ENCODE results near the gene MAVS.

The MAVS gene

GRCh38 chr20:3925113-3925695 lies 78.6 kb downstream of the MAVS start:
- no peaks in the 10 kb centered on the region for H3K9me3 ChIP-seq (replicated peaks; ENCODE audit: insufficient read depth, low read length)
- H2AFZ ChIP-seq (ENCODE audit: low read length), result no peak overlapping the region
- no peaks in the 10 kb centered on the region for H3K9me2 ChIP-seq (replicated peaks; ENCODE audit: insufficient read depth, low read length)
- no peaks in the 10 kb centered on the region for H4K20me1 ChIP-seq (ENCODE audit: insufficient read depth, low read length)
- peaks cover 9% of the 10 kb centered on the region; the same call in 1 of the 2 replicates for H3K79me2 ChIP-seq (ENCODE audit: low read length)
- no peak for DNase-seq
- TF ChIP-seq EZH2phosphoT487 (IDR thresholded peaks at IDR 0.05; ENCODE audit: low read length) (no peak), CTCF (IDR thresholded peaks at IDR 0.05; ENCODE audit: low read length) (no peak), EZH2 (optimal IDR thresholded peaks at IDR 0.05; ENCODE audit: low read depth, low read length) (no peak)
- H3K27ac ChIP-seq (ENCODE audit: low read length), result no peak overlapping the region
- no peak overlapping the region for H3K4me2 ChIP-seq (ENCODE audit: low read depth, low read length)
- H3K9ac ChIP-seq (ENCODE audit: low read length), result no peak overlapping the region
- H3K36me3 ChIP-seq (replicated peaks; ENCODE audit: insufficient read depth, low read length), result 0 out of 2 replicates have a peak, but pooled peaks cover 4% of the 10 kb centered on the region
- no peaks in the 10 kb centered on the region for H3K27me3 ChIP-seq (replicated peaks; ENCODE audit: insufficient read depth, low read length)
- H3K4me3 ChIP-seq (ENCODE audit: low read length), result no peak overlapping the region
- H3F3A ChIP-seq (ENCODE audit: insufficient read depth, low read length), result peaks cover 6% of the 10 kb centered on the region; the same call in 1 of the 2 replicates
- H3K4me1 ChIP-seq (ENCODE audit: low read length), result no peaks in the 10 kb centered on the region
